IPS DF 6.9 (cell line): Measurements from ENCODE around the gene SRR.

Experiments
- DNase-seq: peaks from one replicate; pipeline ENCODE4 v3.0.0-alpha.2; 2013; ENCODE audit warnings: low read depth, low spot score
- H3K27ac ChIP-seq: one replicate; pipeline ENCODE4 v1.5.1; 2013; ENCODE audit warnings: low read length, control low read depth
- H3K27me3 ChIP-seq: 2 replicates; pipeline ENCODE4 v1.6.1; 2013; ENCODE audit warnings: mild to moderate bottlenecking, low read length; ENCODE audit not compliant: control insufficient read depth, insufficient read depth
- H3K36me3 ChIP-seq: 2 replicates; pipeline ENCODE4 v1.6.1; 2013; ENCODE audit warnings: low read length; ENCODE audit not compliant: control insufficient read depth, insufficient read depth
- H3K4me1 ChIP-seq: 2 replicates; pipeline ENCODE4 v1.6.1; 2013; ENCODE audit warnings: low read length; ENCODE audit not compliant: control insufficient read depth, insufficient read depth
- H3K4me3 ChIP-seq: 2 replicates; pipeline ENCODE4 v1.5.1; 2013; ENCODE audit warnings: mild to moderate bottlenecking, low read length
- H3K9me3 ChIP-seq: 2 replicates; pipeline ENCODE4 v1.6.1; 2013; ENCODE audit warnings: low read length, inconsistent platforms; ENCODE audit not compliant: control insufficient read depth, insufficient read depth
- WGBS: extraction: QIAGEN DNeasy Blood & Tissue Kit; methylation state at CpG from one replicate; pipeline ENCODE4 v1.1.7; 2013; ENCODE audit warnings: mixed read lengths, missing lambda C conversion rate; ENCODE audit not compliant: insufficient read length, insufficient coverage; 5-methylcytosine and 5-hydroxymethylcytosine counted together

Gene SRR

GRCh38 chr17:2319051-2319450 is 15.3 kb downstream of the SRR start:
- H3K4me1 ChIP-seq, result no peaks in the 10 kb centered on the region
- no peak overlapping the region for H3K4me3 ChIP-seq
- no peaks in the 10 kb centered on the region for H3K9me3 ChIP-seq
- H3K36me3 ChIP-seq, result peaks cover 11% of the 10 kb centered on the region; the same call in 1 of the 2 replicates
- no peaks in the 10 kb centered on the region for H3K27me3 ChIP-seq
- no peak overlapping the region for H3K27ac ChIP-seq
- DNase-seq, result no peak

GRCh38 chr17:2321399-2321798 is 17.6 kb downstream of the SRR start:
- WGBS, result no CpG with 5 or more reads among the region's 1 CpG
- Histone ChIP-seq H3K4me1 (no peaks in the 10 kb centered on the region), H3K27ac (no peak overlapping the region), H3K9me3 (no peaks in the 10 kb centered on the region), H3K4me3 (no peak overlapping the region), H3K36me3 (peaks cover 18% of the 10 kb centered on the region; the same call in 1 of the 2 replicates), H3K27me3 (no peaks in the 10 kb centered on the region)
- DNase-seq, result no peak

DNA sequence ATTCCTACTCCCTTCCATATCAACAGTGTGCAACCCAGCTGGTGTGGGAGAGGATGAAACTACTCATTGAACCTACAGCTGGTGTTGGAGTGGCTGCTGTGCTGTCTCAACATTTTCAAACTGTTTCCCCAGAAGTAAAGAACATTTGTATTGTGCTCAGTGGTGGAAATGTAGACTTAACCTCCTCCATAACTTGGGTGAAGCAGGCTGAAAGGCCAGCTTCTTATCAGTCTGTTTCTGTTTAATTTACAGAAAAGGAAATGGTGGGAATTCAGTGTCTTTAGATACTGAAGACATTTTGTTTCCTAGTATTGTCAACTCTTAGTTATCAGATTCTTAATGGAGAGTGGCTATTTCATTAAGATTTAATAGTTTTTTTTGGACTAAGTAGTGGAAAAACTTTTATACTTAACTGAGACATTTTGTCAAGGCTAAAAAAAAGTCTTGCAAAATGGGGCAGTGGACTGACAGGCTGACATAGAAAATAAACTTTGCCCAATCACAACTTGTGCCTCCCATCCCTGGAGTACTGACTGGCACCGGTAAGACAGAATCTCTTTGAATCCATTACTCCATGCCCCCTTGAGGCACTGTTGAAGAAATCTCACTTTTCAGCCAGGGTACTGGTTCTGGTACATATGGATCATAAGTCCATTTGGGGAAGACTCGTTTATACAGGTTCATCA is 20.0 kb downstream of the SRR start:
- no peak for DNase-seq
- Histone ChIP-seq H3K4me1 (no peaks in the 10 kb centered on the region), H3K4me3 (no peak overlapping the region), H3K9me3 (no peaks in the 10 kb centered on the region), H3K36me3 (peaks cover 18% of the 10 kb centered on the region; the same call in 1 of the 2 replicates), H3K27ac (no peak overlapping the region), H3K27me3 (no peaks in the 10 kb centered on the region)
- no CpG with 5 or more reads among the region's 2 CpGs for WGBS

DNA sequence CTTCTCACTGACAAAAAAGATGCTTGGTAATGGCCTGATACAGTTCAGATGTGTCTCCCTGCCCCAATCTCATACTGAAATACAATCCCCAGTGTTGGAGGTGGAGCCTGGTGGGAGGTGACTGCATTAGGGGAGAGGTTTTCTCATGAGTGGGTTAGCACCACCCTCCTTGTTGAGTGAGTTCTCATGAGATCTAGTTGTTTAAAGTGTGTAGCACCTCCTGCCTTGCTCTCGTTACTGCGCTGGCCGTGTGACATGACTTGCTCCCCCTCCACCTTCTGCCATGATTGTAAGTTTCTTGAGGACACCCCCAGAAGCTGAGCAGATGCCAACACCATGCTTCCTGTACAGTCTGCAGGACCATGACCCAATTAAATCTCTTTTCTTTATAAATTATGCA is 27.6 kb downstream of the SRR start:
- no peaks in the 10 kb centered on the region for H3K9me3 ChIP-seq
- H3K4me1 ChIP-seq, result no peaks in the 10 kb centered on the region; the same call in 1 of the 2 replicates
- no peak for DNase-seq
- peaks cover 50% of the 10 kb centered on the region for H3K36me3 ChIP-seq
- H3K4me3 ChIP-seq, result no peak overlapping the region
- no CpG with 5 or more reads among the region's 3 CpGs for WGBS
- no peaks in the 10 kb centered on the region for H3K27me3 ChIP-seq
- no peak overlapping the region for H3K27ac ChIP-seq

DNA sequence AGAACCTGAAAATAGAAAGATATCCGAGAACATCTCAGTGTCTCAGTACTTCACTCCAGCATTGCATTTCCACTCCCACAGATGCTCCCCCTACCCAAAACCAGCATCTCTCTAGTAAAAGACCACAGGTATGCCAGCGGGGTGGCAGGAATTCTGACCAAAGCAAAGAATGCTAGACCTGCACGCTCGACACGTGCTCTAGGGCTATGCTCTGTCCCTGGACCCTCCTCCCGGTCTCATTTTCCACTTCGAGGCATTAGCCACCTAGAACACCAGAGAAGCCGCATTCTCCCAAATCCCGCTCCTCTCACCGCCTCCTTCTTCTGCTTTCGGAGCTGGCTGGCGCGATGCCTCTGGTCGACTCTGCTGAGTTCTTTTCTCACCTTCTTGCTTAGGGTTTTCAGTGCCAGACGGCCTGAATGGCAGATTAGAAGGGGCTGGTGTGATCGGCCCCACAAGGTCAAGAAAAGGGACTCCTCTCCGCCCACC is 32.0 kb downstream of the SRR start:
- Histone ChIP-seq H3K36me3 (peaks cover 33% of the 10 kb centered on the region), H3K27me3 (no peaks in the 10 kb centered on the region), H3K4me3 (peak overlapping the region; percentile 94), H3K9me3 (no peaks in the 10 kb centered on the region), H3K27ac (no peak overlapping the region), H3K4me1 (no peaks in the 10 kb centered on the region; the same call in 1 of the 2 replicates)
- WGBS, result no CpG with 5 or more reads among the region's 17 CpGs
- no peak for DNase-seq

DNA sequence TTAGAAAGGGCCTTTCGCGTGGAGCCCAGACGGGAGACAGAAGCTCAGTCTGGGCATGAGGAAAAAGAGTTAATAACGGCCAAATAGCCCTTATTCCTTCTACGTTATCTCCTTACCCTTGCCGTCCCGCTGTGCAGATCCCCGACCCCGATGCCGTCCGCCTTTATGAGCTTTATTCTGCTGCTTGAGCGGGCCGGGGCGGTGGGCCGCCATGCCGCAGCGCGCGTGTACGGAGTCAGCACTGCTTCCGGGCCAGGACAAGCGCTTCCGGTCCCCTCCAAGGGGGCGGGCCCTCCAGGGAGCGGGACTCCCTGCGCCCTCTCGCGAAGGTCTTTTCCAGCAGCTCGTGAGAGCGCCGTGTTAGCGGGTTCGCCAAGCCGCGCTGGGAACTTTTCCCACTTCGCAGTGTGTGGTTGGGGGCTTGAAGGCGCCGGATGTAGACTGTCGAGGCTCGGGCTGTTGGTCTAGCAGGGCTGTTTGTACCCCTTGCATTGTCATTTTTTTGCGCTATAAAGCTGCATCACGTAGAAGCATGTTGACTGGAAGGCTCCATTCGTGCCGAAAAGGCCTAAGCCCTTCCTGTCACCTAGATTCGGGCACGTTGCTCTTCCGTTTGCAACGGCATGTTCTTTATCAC is 32.6 kb downstream of the SRR start, which contains the start of gene TSR1:
Gene TSR1, minus strand, starts transcription at position 243 of the 637 bp plus-strand sequence. Its CDS starts 30 bp downstream, at position 213.
- Histone ChIP-seq H3K36me3 (peaks cover 28% of the 10 kb centered on the region), H3K4me3 (peak within 1 kb of the TSS; percentile 94), H3K27me3 (no peaks in the 10 kb centered on the region), H3K4me1 (no peaks in the 10 kb centered on the region; the same call in 1 of the 2 replicates), H3K27ac (no peak within 1 kb of the TSS), H3K9me3 (no peaks in the 10 kb centered on the region)
- WGBS, result no CpG with 5 or more reads among the region's 48 CpGs
- peak; percentile 79 for DNase-seq

DNA sequence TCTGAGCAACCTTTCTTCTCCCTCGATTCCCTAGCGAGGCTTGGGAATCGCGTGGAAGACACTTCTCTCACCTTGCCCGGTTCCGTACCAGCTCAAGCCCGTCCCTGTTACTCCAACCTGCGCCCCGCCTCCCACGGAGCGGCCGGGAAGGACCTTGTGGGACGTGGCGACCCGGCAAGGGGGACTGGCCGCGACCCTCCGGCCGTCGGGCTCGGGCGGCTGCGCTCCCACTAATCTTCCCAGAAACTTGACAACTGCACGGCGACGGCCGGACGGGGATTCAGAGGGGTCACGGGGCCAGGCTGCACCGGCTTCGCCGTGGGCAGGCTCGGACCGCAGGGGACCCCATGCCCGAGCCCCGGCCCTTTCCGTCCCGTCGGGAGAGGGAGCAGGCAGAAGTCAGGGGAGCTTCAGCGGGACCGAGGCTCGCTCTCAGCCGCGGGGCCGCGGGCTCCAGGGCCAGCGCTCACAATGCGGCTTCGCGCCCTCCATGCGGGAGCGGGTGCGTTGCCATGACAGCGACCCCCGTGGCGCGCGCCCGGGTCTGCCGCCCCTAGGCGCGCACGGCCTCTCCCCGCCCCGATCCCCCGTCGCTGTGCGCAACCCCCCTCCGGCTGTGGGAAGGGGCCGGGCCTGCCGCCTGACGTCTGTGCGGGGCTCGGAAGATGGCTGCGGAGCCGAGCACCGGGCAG is 33.2 kb downstream of the SRR start, which contains the start of gene SGSM2:
Gene SGSM2, plus strand, starts transcription at position 650 of the 692 bp plus-strand sequence. CDS start 188 bp downstream, outside the sequence.
- Histone ChIP-seq H3K27ac (no peak within 1 kb of the TSS), H3K36me3 (peaks cover 23% of the 10 kb centered on the region; the same call in 1 of the 2 replicates), H3K27me3 (no peaks in the 10 kb centered on the region), H3K9me3 (no peaks in the 10 kb centered on the region), H3K4me3 (peak within 1 kb of the TSS; percentile 94; the same call in 1 of the 2 replicates), H3K4me1 (no peaks in the 10 kb centered on the region; the same call in 1 of the 2 replicates)
- WGBS, result no CpG with 5 or more reads among the region's 77 CpGs
- no peak for DNase-seq

- Histone ChIP-seq H3K9me3 (no peaks in the 10 kb centered on the region), H3K27ac (no peak overlapping the region), H3K36me3 (peaks cover 22% of the 10 kb centered on the region; the same call in 1 of the 2 replicates), H3K27me3 (no peaks in the 10 kb centered on the region), H3K4me1 (no peaks in the 10 kb centered on the region; the same call in 1 of the 2 replicates), H3K4me3 (peak overlapping the region; percentile 94; the same call in 1 of the 2 replicates)
- no peak for DNase-seq
- WGBS, result no CpG with 5 or more reads among the region's 92 CpGs
Measured at GRCh38 chr17:2337544-2338314, 34.0 kb downstream of the SRR start.

DNA sequence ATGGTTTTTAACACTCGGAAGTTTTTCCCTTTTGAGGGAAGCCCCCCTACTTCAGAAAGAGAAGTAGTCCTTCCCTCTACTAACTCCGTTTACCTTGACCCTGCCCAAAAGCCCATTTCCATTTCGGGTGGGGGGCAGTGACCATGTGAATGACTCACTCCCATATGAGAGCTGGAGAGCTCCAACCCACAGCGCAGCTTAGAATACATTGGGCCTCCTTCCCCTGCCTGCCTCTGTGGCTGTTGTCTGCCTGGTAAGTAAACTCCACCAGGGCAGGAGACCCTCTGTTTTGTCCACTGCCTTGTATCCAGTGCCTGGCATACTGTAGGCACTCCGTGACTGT is 34.5 kb downstream of the SRR start:
- no CpG with 5 or more reads among the region's 5 CpGs for WGBS
- Histone ChIP-seq H3K4me3 (peak overlapping the region; percentile 94; the same call in 1 of the 2 replicates), H3K4me1 (no peaks in the 10 kb centered on the region; the same call in 1 of the 2 replicates), H3K36me3 (peaks cover 17% of the 10 kb centered on the region; the same call in 1 of the 2 replicates), H3K27ac (no peak overlapping the region), H3K9me3 (no peaks in the 10 kb centered on the region), H3K27me3 (no peaks in the 10 kb centered on the region)
- DNase-seq, result no peak
